HG02943 (cell line): ENCODE results near the gene KDELR1.
"Not testable (repeated sequence)": the region's sequence is repeated elsewhere in the genome, so short reads cannot be mapped to it uniquely, and the experiment has no call there.

Experiments
- ATAC-seq: cut with Tn5 transposase; IDR thresholded peaks from one replicate; pipeline ENCODE4 v1.9.1; 2021; ENCODE audit warnings: mild to moderate bottlenecking, low read depth, moderate library complexity; ENCODE audit not compliant: unreplicated experiment

The KDELR1 gene

GRCh38 chr19:48398102-48398374 is 6.7 kb upstream of the KDELR1 start:
- ATAC-seq, result no peak

GRCh38 chr19:48397263-48398101 is 6.1 kb upstream of the KDELR1 start:
- ATAC-seq, result no peak

- no peak for ATAC-seq
Measured at GRCh38 chr19:48396824-48397176, 5.4 kb upstream of the KDELR1 start.

GRCh38 chr19:48396016-48396823 is 4.9 kb upstream of the KDELR1 start:
- no peak for ATAC-seq

GRCh38 chr19:48395499-48395898 is 4.1 kb upstream of the KDELR1 start:
- ATAC-seq, result no peak

GRCh38 chr19:48395170-48395455 is 3.8 kb upstream of the KDELR1 start:
- ATAC-seq, result no peak

GRCh38 chr19:48394331-48395169 is 3.2 kb upstream of the KDELR1 start:
- ATAC-seq, result no peak

GRCh38 chr19:48393559-48394330 is 2.4 kb upstream of the KDELR1 start, which contains the start of gene GRIN2D:
GRIN2D (plus strand) TSS chr19:48393668; CDS start chr19:48398393, 4,725 bp downstream.
- no peak for ATAC-seq

- no peak for ATAC-seq
Measured at GRCh38 chr19:48392860-48393558, 1.7 kb upstream of the KDELR1 start.

- not testable (repeated sequence) for ATAC-seq
Measured at GRCh38 chr19:48392006-48392344, 624 bp upstream of the KDELR1 start.

GRCh38 chr19:48390188-48391099 is 907 bp downstream of the KDELR1 start:
- ATAC-seq, result peak; percentile 31

GRCh38 chr19:48386981-48387380 is 4.4 kb downstream of the KDELR1 start:
- no peak for ATAC-seq

GRCh38 chr19:48385461-48386087 is 5.8 kb downstream of the KDELR1 start:
- no peak for ATAC-seq

- ATAC-seq, result no peak
Measured at GRCh38 chr19:48382286-48382685, 9.1 kb downstream of the KDELR1 start.

- no peak for ATAC-seq
Measured at GRCh38 chr19:48381178-48381950, 10.0 kb downstream of the KDELR1 start.

- ATAC-seq, result no peak
Measured at GRCh38 chr19:48379058-48379457, 12.3 kb downstream of the KDELR1 start.

- ATAC-seq, result no peak
Measured at GRCh38 chr19:48378194-48378570, 13.2 kb downstream of the KDELR1 start.

- no peak for ATAC-seq
Measured at GRCh38 chr19:48373567-48373966, 17.8 kb downstream of the KDELR1 start.
